ENCODE measurements around the gene ONECUT3.

DNA sequence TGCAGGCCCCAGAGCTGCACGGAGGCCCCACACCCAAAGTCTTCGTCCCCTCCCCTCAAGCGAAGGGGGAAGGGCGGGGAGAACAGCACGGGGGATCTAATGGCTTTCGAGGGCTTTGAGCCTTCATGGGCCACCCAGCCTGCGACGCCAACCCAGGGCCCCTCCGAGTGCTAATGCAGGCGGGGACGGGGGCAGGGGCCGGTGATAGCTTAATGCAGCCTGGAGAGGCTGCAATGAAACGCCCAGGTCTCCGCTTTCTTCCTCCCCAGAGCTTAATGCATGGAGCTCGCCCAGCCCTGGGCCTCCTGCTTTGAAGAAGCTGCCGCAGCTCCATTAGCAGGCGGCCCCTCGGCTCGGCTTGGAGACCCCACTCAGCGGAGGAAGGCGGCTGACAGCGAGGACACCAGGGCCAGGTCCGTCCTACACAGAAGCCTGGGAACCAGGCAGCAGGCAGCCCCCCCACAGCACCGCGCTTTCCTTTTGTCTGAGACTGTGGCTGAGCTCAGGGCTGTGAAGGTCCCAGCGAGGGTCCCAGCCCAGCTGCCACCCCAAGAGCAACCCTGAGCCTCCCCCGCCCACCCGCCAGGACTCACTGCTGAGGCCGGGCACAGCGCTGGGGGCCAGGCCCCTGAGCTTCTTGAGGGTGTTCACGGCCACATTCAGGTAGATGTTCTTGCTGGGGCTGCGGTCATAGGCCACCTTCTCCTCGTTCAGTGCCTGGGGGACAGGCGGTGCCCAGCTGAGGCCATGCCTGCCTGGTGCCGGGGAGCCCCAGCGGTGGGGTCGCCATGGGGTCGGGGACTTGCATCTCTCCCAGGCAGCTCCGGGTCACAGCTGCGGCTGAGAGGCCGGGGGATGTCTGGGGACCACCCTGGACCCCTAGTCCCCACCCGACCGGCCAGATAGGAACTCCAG lies 66.3 kb downstream of the ONECUT3 start:
- TF ChIP-seq, protein P1, sequence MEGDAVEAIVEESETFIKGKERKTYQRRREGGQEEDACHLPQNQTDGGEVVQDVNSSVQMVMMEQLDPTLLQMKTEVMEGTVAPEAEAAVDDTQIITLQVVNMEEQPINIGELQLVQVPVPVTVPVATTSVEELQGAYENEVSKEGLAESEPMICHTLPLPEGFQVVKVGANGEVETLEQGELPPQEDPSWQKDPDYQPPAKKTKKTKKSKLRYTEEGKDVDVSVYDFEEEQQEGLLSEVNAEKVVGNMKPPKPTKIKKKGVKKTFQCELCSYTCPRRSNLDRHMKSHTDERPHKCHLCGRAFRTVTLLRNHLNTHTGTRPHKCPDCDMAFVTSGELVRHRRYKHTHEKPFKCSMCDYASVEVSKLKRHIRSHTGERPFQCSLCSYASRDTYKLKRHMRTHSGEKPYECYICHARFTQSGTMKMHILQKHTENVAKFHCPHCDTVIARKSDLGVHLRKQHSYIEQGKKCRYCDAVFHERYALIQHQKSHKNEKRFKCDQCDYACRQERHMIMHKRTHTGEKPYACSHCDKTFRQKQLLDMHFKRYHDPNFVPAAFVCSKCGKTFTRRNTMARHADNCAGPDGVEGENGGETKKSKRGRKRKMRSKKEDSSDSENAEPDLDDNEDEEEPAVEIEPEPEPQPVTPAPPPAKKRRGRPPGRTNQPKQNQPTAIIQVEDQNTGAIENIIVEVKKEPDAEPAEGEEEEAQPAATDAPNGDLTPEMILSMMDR (conservative IDR thresholded peaks at IDR 0.05) = no peak
- TF ChIP-seq ZFX (IDR thresholded peaks at IDR 0.05) = no peak
